HFFc6 (cell line): Measurements from ENCODE around the gene RBCK1. TPM values are rescaled to one million over a fixed set of nuclear protein-coding genes. Genes with fewer than 3 reads are reported as not detected.
A peak's percentile ranks its signal among the peaks of the same experiment; 100 is the strongest.

Source experiments
- DNase-seq: peaks from one replicate; pipeline ENCODE4 v3.0.0-alpha.2; 2018
- H3K27ac Mint-ChIP-seq: 2 replicates; pipeline ENCODE4 v1.8.0; 2020; ENCODE audit warnings: mild to moderate bottlenecking, mixed read lengths
- H3K27me3 Mint-ChIP-seq: 2 replicates; pipeline ENCODE4 v1.8.0; 2021; ENCODE audit warnings: mild to moderate bottlenecking, moderate library complexity, mixed read lengths; ENCODE audit not compliant: insufficient read depth
- H3K36me3 Mint-ChIP-seq: 2 replicates; pipeline ENCODE4 v1.8.0; 2021; ENCODE audit warnings: low read depth, mixed read lengths
- H3K4me1 Mint-ChIP-seq: 2 replicates; pipeline ENCODE4 v1.8.0; 2020; ENCODE audit warnings: low read depth, mixed read lengths
- H3K4me3 Mint-ChIP-seq: 2 replicates; pipeline ENCODE4 v1.8.0; 2020; ENCODE audit warnings: mild to moderate bottlenecking, moderate library complexity, mixed read lengths
- H3K9me3 Mint-ChIP-seq: 2 replicates; pipeline ENCODE4 v1.8.0; 2020; ENCODE audit warnings: mild to moderate bottlenecking, mixed read lengths
- total RNA-seq, 6 experiments: library from RNA; stranded (reverse); fragmentation: NEBNext Ultra II Directional; extraction: Animal tissue kit (Norgen Biotek cat#: 25700); gene quantifications; 2 replicates in 1 of 6; 3 replicates in 5 of 6; pipeline ENCODE4 v1.2.3, GENCODE V29; 2021
- TF ChIP-seq, protein P1 (sequence below): fragments of 200-600 bp; sonication (generic); IDR thresholded peaks from 2 replicates; pipeline ENCODE4 v1.5.0; 2021; ENCODE audit warnings: antibody characterized with exemption, mild to moderate bottlenecking

RBCK1 gene
- total RNA-seq, 6 experiments from 2014 or later: 76.4 to 84.1 (median 77.2) TPM

DNA sequence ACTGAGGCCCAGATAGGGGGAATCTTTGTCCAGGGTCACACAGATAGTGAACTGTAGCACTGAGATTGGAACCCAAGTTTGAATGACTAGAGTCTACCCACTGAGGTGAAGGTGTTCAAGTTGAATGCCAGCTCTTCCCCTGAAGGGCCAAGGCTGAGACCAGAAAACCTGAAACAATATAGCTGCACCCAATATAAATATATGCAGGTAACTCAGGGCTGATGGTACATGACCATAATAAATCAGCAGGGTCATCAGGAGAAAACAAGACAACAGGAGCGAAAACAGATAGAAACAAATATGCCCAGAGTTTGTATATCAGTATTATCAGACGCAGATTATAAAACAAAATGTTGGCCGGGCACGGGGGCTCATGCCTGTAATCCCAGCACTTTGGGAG lies 4.0 kb upstream of the RBCK1 start:
- TF ChIP-seq, protein P1, sequence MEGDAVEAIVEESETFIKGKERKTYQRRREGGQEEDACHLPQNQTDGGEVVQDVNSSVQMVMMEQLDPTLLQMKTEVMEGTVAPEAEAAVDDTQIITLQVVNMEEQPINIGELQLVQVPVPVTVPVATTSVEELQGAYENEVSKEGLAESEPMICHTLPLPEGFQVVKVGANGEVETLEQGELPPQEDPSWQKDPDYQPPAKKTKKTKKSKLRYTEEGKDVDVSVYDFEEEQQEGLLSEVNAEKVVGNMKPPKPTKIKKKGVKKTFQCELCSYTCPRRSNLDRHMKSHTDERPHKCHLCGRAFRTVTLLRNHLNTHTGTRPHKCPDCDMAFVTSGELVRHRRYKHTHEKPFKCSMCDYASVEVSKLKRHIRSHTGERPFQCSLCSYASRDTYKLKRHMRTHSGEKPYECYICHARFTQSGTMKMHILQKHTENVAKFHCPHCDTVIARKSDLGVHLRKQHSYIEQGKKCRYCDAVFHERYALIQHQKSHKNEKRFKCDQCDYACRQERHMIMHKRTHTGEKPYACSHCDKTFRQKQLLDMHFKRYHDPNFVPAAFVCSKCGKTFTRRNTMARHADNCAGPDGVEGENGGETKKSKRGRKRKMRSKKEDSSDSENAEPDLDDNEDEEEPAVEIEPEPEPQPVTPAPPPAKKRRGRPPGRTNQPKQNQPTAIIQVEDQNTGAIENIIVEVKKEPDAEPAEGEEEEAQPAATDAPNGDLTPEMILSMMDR: no peak
- Mint-ChIP-seq H3K4me1 (peaks cover 21% of the 10 kb centered on the region), H3K4me3 (no peak overlapping the region), H3K9me3 (no peaks in the 10 kb centered on the region), H3K27ac (no peak overlapping the region), H3K36me3 (no peaks in the 10 kb centered on the region), H3K27me3 (no peaks in the 10 kb centered on the region; the same call in 1 of the 2 replicates)
- no peak for DNase-seq

- Mint-ChIP-seq H3K9me3 (no peaks in the 10 kb centered on the region), H3K27ac (peak overlapping the region; percentile 86), H3K27me3 (peaks cover 2% of the 10 kb centered on the region), H3K4me3 (peak overlapping the region; percentile 89), H3K4me1 (peaks cover 42% of the 10 kb centered on the region), H3K36me3 (peaks cover 15% of the 10 kb centered on the region)
- TF ChIP-seq, protein P1: no peak
- no peak for DNase-seq
Observed at GRCh38 chr20:406200-407132, 1.6 kb upstream of the RBCK1 start.

DNA sequence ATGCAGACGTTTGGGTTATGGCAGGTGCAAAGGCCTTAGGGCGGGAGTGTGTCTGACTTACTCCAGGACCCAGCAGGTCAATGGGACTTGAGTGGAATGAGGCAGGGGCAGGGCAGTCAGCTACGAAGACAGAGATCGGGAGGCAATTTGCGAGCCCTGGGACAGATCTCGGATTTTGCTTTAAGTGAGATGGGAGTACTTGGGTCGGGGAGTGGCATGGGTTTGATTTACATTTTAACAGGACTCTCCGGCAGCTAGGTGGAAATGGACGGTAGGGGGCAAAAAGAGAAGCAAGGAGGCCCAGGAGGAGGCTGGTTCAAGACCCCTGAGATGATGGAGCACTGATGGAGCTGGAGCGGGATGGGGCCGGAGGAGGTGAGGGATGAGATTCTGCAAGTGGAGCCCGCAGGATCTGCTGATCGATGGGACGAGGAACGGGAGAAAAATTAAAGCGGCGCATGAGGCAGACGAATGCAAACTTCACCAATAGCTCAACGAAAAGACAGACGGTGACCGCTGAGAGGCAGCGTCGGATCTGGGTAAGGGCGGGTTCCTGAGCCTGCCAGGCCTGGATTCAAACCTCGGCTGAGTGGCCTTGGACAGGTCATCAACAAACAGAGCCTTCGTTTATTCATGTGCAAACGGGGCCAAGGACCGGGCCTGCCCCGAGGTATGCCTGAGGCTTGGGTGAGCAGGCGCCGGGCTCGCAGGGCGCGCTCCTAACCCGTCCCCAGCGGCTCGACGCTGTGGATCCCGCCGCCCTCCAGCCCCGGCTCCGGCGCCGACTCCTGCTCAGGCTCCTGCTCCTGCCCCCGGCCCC lies 756 bp upstream of the RBCK1 start:
- Mint-ChIP-seq H3K4me1 (peaks cover 40% of the 10 kb centered on the region), H3K36me3 (peaks cover 23% of the 10 kb centered on the region), H3K27ac (peak overlapping the region; percentile 86), H3K27me3 (peaks cover 2% of the 10 kb centered on the region), H3K4me3 (peak overlapping the region; percentile 89), H3K9me3 (no peaks in the 10 kb centered on the region)
- TF ChIP-seq, protein P1: peak; percentile 63
- DNase-seq: peak; percentile 63

DNA sequence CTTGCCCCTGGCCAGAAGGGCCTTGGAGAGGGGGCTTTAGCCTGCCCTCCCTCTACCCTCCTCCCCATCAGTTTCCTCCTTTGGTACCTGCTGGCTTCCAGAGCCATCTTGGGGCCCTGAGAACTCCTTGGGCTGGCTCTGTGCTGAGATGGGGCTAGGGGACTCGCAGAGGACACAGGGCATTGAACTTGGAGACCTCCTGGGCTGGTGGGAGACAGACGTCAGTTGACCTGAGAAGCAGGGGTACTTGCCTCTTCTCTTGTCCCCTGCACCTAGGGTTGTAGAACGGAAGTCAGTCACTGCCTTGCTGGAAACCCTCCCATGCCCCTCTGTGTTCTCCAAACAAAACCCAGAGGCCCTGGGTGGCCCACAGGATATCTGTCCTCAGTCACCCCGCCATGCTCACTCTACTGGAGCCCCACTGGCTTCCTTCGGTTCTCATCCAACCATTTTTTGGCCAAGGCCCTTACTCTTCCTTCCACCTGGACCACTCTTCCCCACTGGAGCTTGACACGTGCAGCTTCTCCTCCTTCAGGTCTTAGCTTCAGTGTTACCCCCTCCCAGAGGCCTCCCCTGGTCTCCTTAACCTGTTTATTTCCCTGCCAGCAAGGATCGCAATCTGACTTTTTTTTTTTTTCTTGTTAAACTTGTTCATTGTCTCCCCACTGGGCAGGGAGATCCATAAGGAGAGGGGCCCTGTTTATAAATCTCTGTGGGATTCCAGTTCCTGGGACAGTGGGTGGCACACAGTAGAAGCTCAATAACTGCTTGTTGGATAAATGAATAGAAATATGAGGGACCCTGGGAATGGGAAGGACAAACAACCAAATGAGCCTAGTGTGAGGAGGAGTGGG lies 971 bp downstream of the RBCK1 start:
- Mint-ChIP-seq H3K36me3 (peaks cover 36% of the 10 kb centered on the region), H3K4me1 (peaks cover 47% of the 10 kb centered on the region), H3K27me3 (peaks cover 2% of the 10 kb centered on the region), H3K4me3 (peak overlapping the region; percentile 91), H3K27ac (peak overlapping the region; percentile 87), H3K9me3 (no peaks in the 10 kb centered on the region)
- no peak for DNase-seq
- TF ChIP-seq, protein P1: no peak
